ENCODE results near the gene ADARB2. TPM values are rescaled to one million over a fixed set of nuclear protein-coding genes. Genes with fewer than 3 reads are reported as not detected.

The ADARB2 gene
- total and polyA plus RNA-seq, 4 donors: 0.22 to 1.3 (median 0.55) TPM

DNA sequence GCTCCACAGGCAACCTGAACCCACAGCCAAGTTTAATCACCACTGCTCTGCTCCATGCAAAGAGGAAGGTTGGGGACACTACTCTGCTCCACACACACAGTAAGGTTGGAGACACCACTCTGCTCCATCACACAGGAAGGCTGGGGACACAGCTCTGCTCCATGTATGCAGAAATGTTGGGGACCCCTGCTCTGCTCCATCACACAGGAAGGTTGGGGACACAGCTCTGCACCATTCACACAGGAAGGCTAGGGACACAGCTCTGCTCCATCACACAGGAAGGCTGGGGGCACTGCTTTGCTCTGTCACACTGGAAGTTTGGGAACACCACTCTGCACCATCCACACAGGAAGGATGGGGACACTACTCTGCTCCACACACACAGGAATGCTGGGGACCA is 14.8 kb upstream of the ADARB2 start:
- no peaks in the 10 kb centered on the region for H3K36me3 ChIP-seq (ENCODE audit: control insufficient read depth in 4 of 4, insufficient read depth in 4 of 4, low read length in 4 of 4)
- no peak overlapping the region for H3K4me3 ChIP-seq
- no peak for ATAC-seq (ENCODE audit: insufficient read depth, low FRiP score)
- peaks cover 0 to 8% (median 0%) of the 10 kb centered on the region in 5 donors for H3K4me1 ChIP-seq (ENCODE audit: control insufficient read depth in 5 of 5, insufficient read depth in 5 of 5, low read length in 5 of 5)
- H3K27ac ChIP-seq (ENCODE audit: low read depth in 1 of 2, low read length in 1 of 2): no peak overlapping the region
- no peak for DNase-seq
- H3K9ac ChIP-seq (ENCODE audit: insufficient read depth in 1 of 2, low read length in 2 of 2): no peak overlapping the region
- peaks cover 0 to 10% (median under 1%) of the 10 kb centered on the region in 3 donors for H3K27me3 ChIP-seq (ENCODE audit: control insufficient read depth in 3 of 3, insufficient read depth in 3 of 3, low read length in 2 of 3)
- TF ChIP-seq, protein P1, sequence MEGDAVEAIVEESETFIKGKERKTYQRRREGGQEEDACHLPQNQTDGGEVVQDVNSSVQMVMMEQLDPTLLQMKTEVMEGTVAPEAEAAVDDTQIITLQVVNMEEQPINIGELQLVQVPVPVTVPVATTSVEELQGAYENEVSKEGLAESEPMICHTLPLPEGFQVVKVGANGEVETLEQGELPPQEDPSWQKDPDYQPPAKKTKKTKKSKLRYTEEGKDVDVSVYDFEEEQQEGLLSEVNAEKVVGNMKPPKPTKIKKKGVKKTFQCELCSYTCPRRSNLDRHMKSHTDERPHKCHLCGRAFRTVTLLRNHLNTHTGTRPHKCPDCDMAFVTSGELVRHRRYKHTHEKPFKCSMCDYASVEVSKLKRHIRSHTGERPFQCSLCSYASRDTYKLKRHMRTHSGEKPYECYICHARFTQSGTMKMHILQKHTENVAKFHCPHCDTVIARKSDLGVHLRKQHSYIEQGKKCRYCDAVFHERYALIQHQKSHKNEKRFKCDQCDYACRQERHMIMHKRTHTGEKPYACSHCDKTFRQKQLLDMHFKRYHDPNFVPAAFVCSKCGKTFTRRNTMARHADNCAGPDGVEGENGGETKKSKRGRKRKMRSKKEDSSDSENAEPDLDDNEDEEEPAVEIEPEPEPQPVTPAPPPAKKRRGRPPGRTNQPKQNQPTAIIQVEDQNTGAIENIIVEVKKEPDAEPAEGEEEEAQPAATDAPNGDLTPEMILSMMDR (IDR thresholded peaks at IDR 0.05; ENCODE audit: control extremely low read depth, extremely low read depth): no peak
- H3K9me3 ChIP-seq (ENCODE audit: control insufficient read depth in 4 of 4, insufficient read depth in 3 of 4, low read length in 3 of 4): peaks cover 2 to 8% (median 4%) of the 10 kb centered on the region in 4 donors

DNA sequence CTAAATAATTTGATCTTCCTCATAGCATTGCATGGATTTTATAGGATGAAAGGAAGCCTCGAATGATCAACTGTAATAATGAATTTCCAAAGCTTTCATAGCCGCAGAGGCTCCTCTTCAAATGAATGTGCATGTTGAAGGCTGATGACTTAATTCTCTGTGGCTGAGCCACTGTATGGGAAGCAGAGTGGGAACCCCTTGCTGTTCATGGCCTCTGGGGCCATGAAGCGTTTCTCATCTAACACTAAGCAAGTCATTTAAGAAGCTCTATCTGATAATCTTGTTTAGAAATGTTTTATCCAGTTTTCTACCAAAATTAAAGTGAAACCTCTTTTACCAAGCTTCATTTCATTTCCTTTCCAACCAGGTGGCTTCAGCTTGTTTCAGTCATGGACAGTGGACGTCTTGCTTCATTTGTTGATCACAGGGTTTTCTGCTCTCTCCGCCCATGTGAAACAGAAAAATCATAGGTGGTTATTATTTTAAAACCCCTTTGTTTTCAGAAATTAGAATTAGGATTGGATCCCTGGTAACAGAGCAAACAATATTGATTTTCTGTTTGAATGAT is 10.3 kb upstream of the ADARB2 start:
- Histone ChIP-seq H3K36me3 (ENCODE audit: control insufficient read depth in 4 of 4, insufficient read depth in 4 of 4, low read length in 4 of 4) (no peaks in the 10 kb centered on the region), H3K27me3 (ENCODE audit: control insufficient read depth in 3 of 3, insufficient read depth in 3 of 3, low read length in 2 of 3) (peaks cover 0 to 9% (median 7%) of the 10 kb centered on the region in 3 donors), H3K27ac (ENCODE audit: low read depth in 1 of 2, low read length in 1 of 2) (no peak overlapping the region), H3K4me1 (ENCODE audit: control insufficient read depth in 5 of 5, insufficient read depth in 5 of 5, low read length in 5 of 5) (no peaks in the 10 kb centered on the region), H3K4me3 (no peak overlapping the region), H3K9ac (ENCODE audit: insufficient read depth in 1 of 2, low read length in 2 of 2) (no peak overlapping the region), H3K9me3 (ENCODE audit: control insufficient read depth in 4 of 4, insufficient read depth in 3 of 4, low read length in 3 of 4) (peaks cover 2 to 11% (median 4%) of the 10 kb centered on the region in 4 donors)
- 84 to 90% methylated on average over 5 of the region's 5 CpGs for WGBS, 2 donors
- ATAC-seq (ENCODE audit: insufficient read depth, low FRiP score) (no peak), DNase-seq (no peak)
- TF ChIP-seq, protein P1 (IDR thresholded peaks at IDR 0.05; ENCODE audit: control extremely low read depth, extremely low read depth): no peak

DNA sequence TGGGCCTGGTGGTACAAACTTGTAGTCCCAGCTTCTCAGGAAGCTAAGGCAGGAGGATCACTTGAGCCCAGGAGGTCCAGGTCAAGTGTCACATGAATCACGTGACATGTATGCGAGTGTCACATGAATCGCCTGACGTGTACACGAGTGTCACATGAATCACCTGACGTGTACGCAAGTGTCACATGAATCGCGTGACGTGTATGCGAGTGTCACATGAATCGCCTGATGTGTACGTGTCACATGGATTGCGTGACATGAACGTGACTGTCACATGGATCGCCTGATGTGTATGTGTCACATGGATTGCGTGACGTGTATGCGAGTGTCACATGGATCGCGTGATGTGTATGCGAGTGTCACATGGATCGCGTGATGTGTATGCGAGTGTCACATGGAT is 9.5 kb upstream of the ADARB2 start:
- DNase-seq (no peak), ATAC-seq (ENCODE audit: insufficient read depth, low FRiP score) (no peak)
- Histone ChIP-seq H3K36me3 (ENCODE audit: control insufficient read depth in 4 of 4, insufficient read depth in 4 of 4, low read length in 4 of 4) (no peaks in the 10 kb centered on the region), H3K4me1 (ENCODE audit: control insufficient read depth in 5 of 5, insufficient read depth in 5 of 5, low read length in 5 of 5) (no peaks in the 10 kb centered on the region), H3K9ac (ENCODE audit: insufficient read depth in 1 of 2, low read length in 2 of 2) (no peak overlapping the region), H3K27me3 (ENCODE audit: control insufficient read depth in 3 of 3, insufficient read depth in 3 of 3, low read length in 2 of 3) (peaks cover 0 to 13% (median 3%) of the 10 kb centered on the region in 3 donors), H3K9me3 (ENCODE audit: control insufficient read depth in 4 of 4, insufficient read depth in 3 of 4, low read length in 3 of 4) (peaks cover 2 to 7% (median 4%) of the 10 kb centered on the region in 4 donors), H3K4me3 (no peak overlapping the region), H3K27ac (ENCODE audit: low read depth in 1 of 2, low read length in 1 of 2) (no peak overlapping the region)
- WGBS, 2 donors: 96 to 97% methylated on average over 25 of the region's 25 CpGs
- TF ChIP-seq, protein P1 (IDR thresholded peaks at IDR 0.05; ENCODE audit: control extremely low read depth, extremely low read depth): no peak
